ENCODE data around the gene ADNP2. TPM values are rescaled to one million over a fixed set of nuclear protein-coding genes. Genes with fewer than 3 reads are reported as not detected.

The ADNP2 gene
- total RNA-seq, 1 experiment from 2014 or later, result 14.3 TPM

DNA sequence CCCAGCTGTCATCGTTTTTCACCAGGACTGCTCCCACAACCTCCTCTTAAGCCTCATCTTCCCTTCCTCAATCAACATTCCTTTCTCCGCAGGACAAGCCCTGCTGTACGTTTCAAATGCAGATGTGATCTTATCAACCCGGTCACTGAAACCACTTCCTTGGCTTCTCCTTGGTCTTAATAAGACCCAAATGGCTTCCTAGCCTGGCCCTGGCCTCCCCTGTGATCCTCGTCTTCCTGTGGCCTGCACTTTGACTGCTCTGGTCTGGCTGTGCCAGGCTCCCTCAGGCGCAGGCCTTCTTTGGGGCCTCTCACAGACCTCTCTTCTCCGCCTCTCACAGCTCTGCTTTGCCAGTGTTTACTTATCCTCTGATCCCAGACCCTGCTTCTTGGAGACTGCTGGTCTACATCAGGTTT is 4.7 kb upstream of the ADNP2 start:
- Mint-ChIP-seq H3K9me3 (ENCODE audit: low read depth, unreplicated experiment) (peaks cover 5% of the 10 kb centered on the region), H3K4me3 (ENCODE audit: low read depth, unreplicated experiment) (no peak overlapping the region), H3K36me3 (ENCODE audit: insufficient read depth, unreplicated experiment) (peaks cover 11% of the 10 kb centered on the region), H3K4me1 (ENCODE audit: low read depth, unreplicated experiment) (peaks cover 12% of the 10 kb centered on the region), H3K27ac (ENCODE audit: unreplicated experiment) (no peak overlapping the region), H3K27me3 (ENCODE audit: unreplicated experiment) (peaks cover 31% of the 10 kb centered on the region)
- no TSS peak for BruUV-seq (replicated peaks)
- CTCF ChIA-PET, result no interaction called here
- TF ChIP-seq, protein P1, sequence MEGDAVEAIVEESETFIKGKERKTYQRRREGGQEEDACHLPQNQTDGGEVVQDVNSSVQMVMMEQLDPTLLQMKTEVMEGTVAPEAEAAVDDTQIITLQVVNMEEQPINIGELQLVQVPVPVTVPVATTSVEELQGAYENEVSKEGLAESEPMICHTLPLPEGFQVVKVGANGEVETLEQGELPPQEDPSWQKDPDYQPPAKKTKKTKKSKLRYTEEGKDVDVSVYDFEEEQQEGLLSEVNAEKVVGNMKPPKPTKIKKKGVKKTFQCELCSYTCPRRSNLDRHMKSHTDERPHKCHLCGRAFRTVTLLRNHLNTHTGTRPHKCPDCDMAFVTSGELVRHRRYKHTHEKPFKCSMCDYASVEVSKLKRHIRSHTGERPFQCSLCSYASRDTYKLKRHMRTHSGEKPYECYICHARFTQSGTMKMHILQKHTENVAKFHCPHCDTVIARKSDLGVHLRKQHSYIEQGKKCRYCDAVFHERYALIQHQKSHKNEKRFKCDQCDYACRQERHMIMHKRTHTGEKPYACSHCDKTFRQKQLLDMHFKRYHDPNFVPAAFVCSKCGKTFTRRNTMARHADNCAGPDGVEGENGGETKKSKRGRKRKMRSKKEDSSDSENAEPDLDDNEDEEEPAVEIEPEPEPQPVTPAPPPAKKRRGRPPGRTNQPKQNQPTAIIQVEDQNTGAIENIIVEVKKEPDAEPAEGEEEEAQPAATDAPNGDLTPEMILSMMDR (IDR thresholded peaks at IDR 0.05; ENCODE audit: unreplicated experiment), result no peak
- intact Hi-C loops (cut with micrococcal nuclease; ENCODE audit: unreplicated experiment), result no loop called here
- no peak for DNase-seq

DNA sequence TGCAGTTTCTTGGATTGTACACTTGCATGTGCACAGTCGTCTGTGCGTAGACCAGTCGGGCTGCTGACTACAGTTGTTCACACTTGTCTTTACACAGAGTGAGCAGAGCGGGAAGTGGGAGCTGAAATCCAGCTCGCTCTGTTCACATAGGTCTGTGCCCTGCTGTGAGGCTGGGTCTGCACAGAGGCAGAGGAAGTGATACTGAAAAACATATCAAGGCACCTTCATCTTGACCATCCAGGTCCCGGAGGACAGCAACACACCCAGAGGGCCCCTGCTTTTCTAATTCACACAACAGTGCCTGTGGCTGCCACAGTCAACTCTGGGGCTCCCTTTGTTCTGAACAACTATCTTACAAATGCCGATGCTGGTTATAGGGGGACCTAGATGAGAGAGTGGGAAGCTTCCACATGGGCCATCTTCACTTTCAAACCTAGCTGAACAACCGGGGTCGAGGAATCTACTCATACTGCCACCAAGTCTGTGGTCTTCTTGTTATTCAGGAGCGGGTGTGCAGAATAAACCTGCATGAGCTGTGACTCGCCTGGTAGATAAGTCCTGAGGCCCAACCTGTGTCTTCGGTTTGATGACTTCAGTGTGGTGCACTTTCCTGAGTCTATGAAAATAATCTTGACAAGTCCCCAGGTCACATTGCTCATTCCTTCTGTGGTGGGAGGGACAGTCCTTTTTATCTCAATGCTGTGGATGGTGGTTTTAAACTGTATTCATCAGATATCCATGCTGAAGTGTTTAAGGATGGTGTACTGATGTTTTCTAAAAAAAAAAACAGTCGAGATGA is 3.5 kb upstream of the ADNP2 start:
- Mint-ChIP-seq H3K4me3 (ENCODE audit: low read depth, unreplicated experiment) (no peak overlapping the region), H3K36me3 (ENCODE audit: insufficient read depth, unreplicated experiment) (peaks cover 22% of the 10 kb centered on the region), H3K4me1 (ENCODE audit: low read depth, unreplicated experiment) (peaks cover 18% of the 10 kb centered on the region), H3K9me3 (ENCODE audit: low read depth, unreplicated experiment) (peaks cover 5% of the 10 kb centered on the region), H3K27ac (ENCODE audit: unreplicated experiment) (no peak overlapping the region), H3K27me3 (ENCODE audit: unreplicated experiment) (peaks cover 31% of the 10 kb centered on the region)
- TF ChIP-seq, protein P1 (IDR thresholded peaks at IDR 0.05; ENCODE audit: unreplicated experiment), result no peak
- intact Hi-C loops (cut with micrococcal nuclease; ENCODE audit: unreplicated experiment), result no loop called here
- DNase-seq, result no peak
- CTCF ChIA-PET, result no interaction called here
- BruUV-seq (replicated peaks), result no TSS peak

DNA sequence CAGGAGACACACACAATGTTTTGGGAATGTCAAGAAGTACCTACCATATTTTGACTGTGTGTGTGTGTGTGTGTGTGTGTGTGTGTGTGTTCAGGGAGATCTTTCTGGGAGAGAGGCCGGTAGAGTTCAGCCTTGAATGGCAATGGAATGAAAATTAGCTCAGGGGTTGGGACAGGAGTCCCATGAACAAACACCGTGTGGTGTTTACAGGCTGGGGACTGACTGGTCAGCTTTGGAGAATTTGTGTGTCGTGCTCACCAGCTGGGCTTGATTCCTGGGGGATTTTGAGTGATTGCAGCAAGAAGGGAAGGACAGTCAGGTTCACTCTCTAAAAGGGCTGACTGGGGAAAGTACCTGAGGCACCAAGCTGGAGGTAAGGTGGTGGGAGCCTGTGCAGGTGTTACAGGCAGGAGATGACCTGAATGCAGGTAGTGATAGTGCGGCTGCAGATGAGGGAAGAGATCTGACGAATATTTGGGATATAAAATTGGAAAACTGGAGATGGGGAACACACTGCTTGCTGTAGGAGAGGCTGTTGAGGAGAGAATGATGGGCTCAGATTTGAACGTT is 2.5 kb upstream of the ADNP2 start:
- intact Hi-C loops (cut with micrococcal nuclease; ENCODE audit: unreplicated experiment), result no loop called here
- Mint-ChIP-seq H3K27me3 (ENCODE audit: unreplicated experiment) (peaks cover 31% of the 10 kb centered on the region), H3K4me3 (ENCODE audit: low read depth, unreplicated experiment) (no peak overlapping the region), H3K4me1 (ENCODE audit: low read depth, unreplicated experiment) (peaks cover 23% of the 10 kb centered on the region), H3K9me3 (ENCODE audit: low read depth, unreplicated experiment) (peaks cover 2% of the 10 kb centered on the region), H3K27ac (ENCODE audit: unreplicated experiment) (peak overlapping the region; percentile 16), H3K36me3 (ENCODE audit: insufficient read depth, unreplicated experiment) (peaks cover 22% of the 10 kb centered on the region)
- BruUV-seq (replicated peaks), result no TSS peak
- CTCF ChIA-PET, result no interaction called here
- TF ChIP-seq, protein P1 (IDR thresholded peaks at IDR 0.05; ENCODE audit: unreplicated experiment), result no peak
- DNase-seq, result no peak

DNA sequence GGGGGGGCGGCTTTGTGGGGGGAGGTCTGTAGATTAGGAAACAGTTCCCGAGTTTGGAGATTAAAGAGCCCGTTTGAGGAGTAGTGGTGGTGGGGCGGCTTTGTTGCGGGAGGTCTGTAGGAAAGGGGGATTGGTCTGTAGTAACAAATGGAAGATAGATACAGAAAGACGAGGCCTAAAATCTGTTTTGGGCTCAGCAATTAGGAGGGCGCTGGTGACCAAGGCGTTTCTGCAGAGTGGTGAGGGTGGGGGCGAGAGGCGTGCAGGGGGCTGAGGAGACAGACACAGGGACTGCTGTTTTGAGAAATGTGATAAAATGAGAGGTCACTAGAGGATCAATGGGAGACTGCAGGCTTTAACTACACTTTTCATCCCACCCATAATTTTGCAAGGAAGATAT is 1.6 kb upstream of the ADNP2 start:
- Mint-ChIP-seq H3K4me1 (ENCODE audit: low read depth, unreplicated experiment) (peaks cover 23% of the 10 kb centered on the region), H3K9me3 (ENCODE audit: low read depth, unreplicated experiment) (no peaks in the 10 kb centered on the region), H3K36me3 (ENCODE audit: insufficient read depth, unreplicated experiment) (peaks cover 22% of the 10 kb centered on the region), H3K27me3 (ENCODE audit: unreplicated experiment) (peaks cover 31% of the 10 kb centered on the region), H3K4me3 (ENCODE audit: low read depth, unreplicated experiment) (no peak overlapping the region), H3K27ac (ENCODE audit: unreplicated experiment) (peak overlapping the region; percentile 16)
- intact Hi-C loops (cut with micrococcal nuclease; ENCODE audit: unreplicated experiment), result no loop called here
- BruUV-seq (replicated peaks), result no TSS peak
- DNase-seq, result no peak
- CTCF ChIA-PET, result no interaction called here
- TF ChIP-seq, protein P1 (IDR thresholded peaks at IDR 0.05; ENCODE audit: unreplicated experiment), result no peak
